CD4-positive, alpha-beta T cell treated with Interleukin-21 for 1 hour (primary cell): ENCODE measurements around the gene TFDP1.

Experiments used
- DNase-seq: peaks from one replicate; pipeline ENCODE4 v3.0.0-alpha.2; 2020

The TFDP1 gene, protein sequence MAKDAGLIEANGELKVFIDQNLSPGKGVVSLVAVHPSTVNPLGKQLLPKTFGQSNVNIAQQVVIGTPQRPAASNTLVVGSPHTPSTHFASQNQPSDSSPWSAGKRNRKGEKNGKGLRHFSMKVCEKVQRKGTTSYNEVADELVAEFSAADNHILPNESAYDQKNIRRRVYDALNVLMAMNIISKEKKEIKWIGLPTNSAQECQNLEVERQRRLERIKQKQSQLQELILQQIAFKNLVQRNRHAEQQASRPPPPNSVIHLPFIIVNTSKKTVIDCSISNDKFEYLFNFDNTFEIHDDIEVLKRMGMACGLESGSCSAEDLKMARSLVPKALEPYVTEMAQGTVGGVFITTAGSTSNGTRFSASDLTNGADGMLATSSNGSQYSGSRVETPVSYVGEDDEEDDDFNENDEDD

DNA sequence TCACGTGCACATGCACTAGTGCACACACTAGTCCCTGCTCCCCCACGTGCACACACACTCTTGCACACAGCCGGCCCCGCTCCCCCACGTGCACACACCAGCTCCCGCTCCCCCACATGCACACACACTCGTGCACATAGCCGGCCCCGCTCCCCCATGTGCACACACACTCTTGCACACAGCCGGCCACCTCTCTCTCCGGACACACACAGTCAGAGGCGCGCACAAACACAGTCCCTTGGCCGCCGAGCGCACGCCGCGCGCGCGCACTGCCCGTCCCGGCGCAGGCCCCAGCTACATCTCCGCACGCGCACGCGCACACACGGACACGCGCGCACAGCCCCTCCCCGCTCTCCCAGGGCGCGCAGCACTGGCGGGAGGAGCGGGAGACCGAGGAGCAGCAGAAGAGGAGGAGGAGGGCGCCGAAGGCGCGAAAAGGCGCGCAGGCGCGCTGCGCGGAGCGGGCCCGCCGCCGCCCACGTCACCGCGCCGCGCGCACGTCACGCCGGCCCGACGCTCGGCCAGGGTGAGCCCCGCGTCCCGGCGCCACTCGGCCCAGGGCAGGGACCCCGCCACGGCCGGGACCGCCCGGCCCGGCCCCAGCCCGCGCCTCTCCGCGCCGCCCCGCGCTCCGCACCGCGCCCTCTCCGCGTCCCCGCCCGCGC, at the start of gene TFDP1:
TFDP1 (plus strand) TSS at position 549 of the 665 bp plus-strand sequence. CDS start 1,085 bp downstream, outside the sequence.
- DNase-seq: peak; percentile 76

DNA sequence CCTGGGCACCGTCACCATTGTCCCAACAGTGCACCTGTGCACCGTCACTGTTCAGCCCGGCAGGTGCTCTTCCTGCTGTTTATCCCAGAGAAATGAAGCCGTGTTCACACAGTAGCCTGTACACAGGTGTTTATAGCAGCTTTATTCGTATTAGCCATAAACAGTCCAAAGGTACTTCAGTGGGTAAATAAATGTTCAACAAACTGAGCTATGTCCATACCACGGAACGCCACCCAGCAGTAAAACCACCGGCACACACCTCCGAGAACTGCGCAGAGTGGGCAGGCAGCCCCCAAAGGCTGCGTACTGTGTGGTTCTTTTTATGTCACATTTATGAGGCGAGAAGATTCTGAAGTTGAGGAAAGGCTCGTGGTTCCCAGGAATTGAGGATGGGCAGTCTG, 49.2 kb upstream of the TFDP1 start:
- DNase-seq: no peak

DNA sequence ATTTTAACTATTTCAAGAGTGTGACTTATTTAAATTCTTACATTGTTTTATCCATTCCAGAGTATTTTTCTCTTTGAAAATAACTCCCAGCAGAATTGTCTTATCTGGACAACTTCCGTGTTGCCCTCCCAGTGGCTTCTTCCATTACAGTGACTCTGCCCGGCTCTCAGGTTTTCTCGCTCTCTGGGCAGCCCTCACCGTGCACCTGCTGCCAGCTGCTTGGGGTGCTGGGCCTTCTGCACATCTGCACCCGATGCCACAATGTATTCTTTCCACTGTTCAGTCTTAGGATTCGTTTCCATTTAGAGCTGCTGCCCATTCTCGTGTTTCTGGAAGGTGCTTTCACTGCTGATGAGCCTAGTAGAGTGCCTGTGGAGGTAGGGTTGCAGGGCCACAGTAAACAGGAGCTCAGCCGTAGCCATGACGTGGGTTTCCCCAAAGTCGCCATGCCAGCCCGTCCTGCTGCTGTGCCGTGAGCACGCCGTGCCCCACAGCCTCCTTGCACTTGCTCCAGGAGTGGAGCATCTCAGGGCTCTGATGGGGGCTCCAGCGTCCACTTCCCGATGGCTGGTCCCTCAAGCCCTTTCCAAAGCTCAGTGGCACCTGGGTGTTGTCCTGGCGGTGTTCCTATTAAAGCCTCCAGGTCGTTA, 48.0 kb upstream of the TFDP1 start:
- no peak for DNase-seq

DNA sequence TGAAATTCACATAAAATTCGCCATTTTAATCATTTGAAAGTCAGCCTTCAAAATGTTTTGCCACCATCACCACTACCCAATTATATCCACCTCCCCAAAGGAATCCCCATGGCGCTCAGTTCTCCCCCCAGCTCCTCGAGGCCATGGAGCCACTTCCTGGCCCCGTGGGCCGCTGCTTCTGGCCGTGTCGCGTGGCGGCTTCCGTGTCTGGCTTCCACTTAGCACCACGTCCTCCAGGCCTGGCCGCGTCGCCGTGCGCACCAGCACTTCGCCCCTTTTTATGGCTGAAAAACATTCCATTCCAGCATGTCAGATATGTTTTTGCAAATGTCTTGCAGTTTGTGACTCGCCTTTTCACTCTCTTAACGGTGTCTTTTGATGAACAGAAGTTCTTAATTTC, 47.3 kb upstream of the TFDP1 start:
- DNase-seq: no peak

DNA sequence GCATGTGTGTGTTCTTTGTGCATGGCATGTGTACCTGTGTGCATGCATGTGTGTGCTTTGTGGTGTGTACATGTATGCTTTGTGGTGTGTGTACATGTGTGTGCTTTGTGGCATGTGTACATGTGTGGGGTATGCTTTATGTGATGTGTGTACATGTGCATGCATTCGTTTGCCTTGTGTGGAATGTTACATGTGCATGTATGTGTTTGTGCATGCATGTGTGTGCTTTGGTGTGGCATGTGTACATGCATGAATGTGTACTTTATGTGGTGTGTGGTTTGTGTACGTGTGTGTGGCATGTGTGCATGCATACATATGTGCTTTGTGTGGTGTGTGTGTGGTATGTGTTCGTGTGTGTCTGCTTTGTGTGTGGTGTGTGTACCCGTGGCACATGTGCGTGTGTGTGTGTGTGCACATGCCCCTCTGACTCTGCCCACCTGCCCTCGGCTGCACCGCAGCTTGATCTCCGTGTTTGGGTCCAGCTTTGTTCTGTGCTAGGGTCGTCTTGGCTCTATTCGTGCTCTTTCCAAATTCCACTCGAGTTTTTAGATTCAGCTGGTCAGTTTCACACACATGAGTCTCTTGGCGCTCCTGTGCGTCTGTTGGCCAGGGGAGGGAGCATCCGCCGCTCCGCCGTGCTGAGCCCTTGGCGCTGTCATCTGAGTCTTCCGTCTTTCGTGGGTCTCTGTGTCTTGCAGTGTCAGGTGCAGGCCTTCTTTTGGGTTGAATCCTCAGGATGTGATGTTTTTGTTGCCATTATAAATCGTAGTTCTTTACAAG, 46.5 kb upstream of the TFDP1 start:
- DNase-seq: no peak

DNA sequence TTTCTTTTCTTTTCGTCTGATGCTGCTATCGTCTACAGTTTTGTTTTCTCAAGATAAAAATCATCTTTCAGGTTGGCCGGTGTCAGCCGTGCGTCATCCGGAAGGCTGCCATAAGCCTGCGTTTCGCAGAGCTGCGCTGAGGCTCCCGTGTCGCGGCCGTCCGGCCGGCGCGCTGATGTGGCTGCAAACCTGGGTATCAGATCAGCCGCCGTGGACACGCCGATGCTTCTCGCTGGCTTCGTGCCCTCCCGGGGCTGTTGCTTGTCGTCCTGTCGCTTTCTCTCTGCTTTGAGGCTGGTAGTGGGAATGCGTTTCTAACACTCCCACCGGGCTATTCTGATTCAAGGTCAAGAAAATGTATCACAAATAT, 45.9 kb upstream of the TFDP1 start:
- DNase-seq: no peak

DNA sequence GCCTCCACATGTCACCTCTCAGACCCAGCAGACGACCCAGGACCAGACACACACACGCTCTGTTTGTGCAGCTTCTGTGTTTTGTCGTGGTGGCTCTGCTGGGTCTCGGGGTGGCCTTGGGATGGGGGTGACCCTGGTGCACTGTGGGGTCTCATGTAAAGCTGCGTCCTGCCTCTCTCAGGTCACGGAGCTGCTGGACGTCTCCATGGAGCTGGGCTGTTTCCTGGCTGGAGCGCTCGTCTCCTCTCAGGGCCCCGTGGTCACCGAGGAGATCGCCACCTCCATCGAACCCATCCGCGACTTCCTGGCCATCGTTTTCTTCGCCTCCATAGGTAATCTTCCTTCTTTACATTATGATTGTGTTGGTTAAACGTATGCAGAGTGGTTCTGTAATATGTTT, 45.4 kb upstream of the TFDP1 start:
- DNase-seq: no peak

DNA sequence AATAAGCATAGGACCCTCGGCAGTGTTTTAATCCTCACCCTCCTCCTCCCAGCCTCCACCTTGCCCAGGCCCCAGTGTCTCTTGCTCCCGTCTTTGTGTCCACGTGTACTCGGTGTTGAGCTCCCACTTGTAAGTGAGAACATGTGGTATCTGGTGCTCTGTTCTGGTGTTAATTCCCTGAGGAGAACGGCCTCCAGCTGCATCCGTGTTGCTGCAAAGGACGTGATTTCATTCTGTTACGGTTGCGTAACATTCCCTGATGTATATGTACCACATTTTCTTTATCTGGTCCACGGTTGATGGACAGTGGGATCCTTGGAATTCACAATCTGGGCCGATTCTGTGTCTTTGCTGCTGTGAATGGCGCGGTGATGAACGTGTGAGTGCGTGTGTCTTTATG, 44.7 kb upstream of the TFDP1 start:
- DNase-seq: no peak

DNA sequence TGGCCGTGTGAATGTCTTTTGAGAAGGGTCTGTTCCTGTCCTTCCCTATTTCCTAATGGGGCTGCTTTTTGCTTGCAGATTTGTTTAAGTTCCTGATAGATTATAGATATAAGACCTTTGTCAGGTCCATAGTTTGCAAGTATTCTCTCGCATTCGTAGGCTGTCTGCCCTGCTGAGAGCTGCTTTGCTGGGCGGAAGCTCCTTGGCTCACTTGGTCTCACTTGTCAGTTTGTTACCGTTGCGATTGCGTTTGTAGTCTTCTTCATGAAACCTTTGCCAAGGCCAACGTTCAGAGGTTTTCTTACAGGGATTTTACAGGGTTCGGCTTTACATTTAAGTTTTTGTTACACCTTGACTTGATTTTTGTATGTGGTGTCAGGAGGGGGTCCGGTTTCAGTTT, 44.0 kb upstream of the TFDP1 start:
- DNase-seq: no peak

DNA sequence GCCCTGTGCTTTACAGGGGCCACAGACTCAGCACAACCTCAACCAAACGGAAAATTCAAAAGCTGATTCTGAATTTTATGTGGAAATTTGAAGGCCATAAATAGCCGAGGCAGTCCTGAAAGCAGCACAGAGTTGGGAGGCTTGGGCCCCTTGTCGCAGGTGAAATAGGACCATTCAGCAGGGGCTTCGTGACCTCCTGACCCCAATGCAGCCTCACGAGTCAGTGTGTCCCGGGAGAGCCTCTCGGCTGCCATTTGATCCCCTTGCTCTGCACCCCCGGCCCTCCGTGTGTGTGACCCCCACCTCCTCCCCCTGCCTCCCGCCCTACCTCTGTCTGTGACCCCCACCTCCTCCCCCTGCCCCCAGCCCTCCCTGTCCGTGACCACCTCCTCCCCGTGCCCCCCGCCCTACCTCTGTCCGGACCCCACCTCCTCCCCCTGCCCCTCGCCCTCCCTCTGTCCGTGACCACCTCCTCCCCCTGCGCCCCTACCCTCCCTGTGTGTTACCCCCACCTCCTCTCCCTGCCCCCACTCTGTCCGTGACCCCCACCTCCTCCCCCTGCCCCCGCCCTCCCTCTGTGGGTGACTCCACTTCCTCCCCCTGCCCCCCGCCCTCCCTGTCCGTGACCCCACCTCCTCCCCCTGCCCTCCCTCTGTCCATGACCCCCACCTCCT, 41.7 kb upstream of the TFDP1 start:
- DNase-seq: no peak

DNA sequence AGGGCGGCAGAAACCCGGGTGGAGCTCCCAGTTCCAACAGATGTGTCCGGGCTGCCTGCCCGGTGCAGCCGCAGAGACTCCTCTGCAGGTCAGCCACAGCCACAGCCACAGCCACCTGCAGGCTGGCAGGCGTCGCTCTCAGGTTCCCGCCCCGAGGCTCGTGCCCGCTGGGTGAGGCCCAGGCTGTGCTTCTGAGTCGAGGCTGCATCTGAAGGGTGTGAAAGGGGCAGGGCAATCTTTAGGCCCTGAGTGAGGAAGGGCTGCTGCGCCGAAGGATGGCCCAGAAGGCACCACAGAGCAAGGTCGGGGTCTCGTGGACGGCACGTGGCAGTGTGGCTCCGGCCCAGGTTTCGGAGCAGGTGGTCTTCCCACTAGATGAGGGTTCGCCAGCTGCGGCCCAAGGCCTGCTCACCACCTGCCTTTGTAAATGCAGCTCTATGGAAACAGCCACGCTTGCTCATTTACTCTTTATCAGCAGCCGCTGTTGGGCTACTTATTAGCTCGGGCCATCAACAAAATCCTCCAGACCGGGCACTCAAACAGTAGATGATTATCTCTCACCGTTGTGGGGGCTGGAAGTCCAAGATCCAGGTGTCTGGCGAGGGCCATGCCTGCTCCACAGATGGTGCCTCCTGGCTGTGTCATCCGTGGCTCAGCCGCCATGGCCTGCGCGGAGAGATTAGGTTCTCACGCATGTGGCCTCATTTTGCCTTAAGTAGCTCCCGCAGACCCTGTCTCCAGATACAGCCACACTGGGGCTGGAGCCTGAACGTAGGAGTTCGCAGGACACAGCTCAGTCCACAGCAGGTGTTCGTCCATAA, 40.3 kb upstream of the TFDP1 start:
- no peak for DNase-seq

DNA sequence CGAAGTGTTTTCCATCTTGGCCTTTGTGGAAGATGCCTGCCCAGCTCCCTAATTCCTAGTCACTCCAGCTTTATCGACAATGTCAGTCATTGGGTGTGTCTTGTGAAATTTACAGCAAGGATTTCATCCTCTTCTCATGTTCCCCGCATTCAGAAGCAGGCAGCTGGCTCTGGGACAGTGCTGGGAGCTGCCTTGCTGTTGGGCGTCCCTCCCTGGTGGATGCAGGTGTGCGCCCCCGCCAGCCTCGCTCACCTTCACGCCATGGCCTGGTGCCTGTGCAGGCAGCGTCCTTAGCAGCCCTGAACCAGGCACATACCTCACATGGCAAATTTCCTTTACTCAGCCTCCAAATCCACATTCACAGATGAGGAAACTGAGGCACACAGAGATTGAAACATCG, 39.7 kb upstream of the TFDP1 start:
- DNase-seq: no peak

DNA sequence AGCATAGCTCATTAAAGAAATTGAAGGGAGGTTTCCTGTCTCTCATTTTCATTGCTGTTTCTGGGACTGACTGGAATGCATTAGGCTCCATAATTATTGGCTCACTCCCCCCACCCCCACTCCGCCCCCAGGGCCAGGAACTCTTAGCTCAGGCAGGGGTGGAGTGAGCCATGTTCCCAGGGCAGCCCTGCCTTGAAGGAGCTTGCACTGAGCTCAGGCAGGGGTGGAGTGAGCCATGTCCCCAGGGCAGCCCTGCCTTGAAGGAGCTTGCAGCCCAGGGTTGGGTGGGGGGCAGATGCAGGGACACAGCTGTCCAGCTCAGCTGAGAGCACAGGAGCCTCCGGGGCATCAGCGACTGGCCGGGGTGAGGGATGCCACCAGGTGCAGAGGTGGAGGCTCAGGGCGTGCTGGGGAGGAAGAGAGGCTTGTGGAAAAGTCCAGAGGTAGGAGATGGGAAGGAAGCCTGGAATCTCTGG, 39.1 kb upstream of the TFDP1 start:
- DNase-seq: no peak

DNA sequence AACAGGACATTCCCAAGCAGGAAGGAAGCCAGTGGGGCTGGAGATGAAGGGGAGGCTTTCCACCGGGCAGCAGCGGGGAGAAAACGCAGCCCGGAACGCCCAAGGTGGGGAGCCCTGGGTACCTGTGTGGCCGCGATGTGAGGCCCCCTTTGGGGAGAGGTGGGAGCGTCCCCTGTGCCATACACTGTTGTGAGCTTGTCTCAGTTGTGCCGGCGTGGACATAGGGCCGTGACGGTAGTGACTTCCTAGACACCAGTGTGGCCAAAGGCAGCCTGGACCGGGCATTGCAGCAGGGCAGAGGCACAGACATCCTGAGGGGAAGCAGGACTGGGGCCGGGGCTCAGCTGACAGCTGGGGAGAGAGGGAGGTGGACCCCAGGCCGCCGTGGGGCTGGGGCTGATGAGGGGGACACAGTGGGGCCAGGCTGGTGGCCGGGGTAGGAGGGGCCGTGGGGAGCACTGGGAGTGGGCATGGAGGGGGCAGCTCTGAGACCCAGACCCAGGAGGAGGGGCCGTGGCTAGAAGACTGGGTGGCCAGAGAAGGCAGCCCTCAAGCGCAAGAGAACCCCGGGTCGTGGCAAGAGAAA, 38.5 kb upstream of the TFDP1 start:
- no peak for DNase-seq

DNA sequence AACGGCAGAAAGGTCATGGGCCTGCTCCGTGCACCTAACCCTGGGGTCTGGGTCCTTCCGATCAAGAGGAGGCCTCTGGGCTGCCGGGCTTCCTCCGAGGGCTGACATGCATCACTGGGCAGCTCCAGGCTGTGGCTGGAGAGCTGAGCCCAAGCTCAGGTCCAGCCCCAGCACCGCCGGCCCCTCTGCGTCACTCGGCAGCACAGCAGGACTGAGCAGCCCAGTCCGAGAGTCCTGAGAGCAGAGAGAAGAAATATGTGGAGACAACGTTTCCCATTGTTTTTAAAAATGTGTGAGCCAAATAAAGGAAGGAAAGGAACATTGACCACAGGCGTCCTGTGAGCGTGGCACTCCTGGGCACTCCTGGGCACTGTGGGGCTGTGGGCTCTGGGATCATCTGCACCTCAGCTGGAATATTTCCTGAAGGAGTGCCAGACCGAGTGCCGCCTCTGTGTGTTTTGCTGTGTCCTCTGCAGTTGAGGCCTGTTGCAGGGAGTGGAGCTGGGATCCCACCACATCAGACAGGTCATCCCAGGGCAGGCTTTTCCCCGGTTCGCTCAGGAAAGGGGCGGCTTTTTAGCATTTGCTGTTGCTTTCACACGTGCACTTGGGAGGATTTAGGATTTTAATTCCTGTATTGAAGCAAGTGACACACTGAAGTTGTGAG, 37.8 kb upstream of the TFDP1 start:
- no peak for DNase-seq

DNA sequence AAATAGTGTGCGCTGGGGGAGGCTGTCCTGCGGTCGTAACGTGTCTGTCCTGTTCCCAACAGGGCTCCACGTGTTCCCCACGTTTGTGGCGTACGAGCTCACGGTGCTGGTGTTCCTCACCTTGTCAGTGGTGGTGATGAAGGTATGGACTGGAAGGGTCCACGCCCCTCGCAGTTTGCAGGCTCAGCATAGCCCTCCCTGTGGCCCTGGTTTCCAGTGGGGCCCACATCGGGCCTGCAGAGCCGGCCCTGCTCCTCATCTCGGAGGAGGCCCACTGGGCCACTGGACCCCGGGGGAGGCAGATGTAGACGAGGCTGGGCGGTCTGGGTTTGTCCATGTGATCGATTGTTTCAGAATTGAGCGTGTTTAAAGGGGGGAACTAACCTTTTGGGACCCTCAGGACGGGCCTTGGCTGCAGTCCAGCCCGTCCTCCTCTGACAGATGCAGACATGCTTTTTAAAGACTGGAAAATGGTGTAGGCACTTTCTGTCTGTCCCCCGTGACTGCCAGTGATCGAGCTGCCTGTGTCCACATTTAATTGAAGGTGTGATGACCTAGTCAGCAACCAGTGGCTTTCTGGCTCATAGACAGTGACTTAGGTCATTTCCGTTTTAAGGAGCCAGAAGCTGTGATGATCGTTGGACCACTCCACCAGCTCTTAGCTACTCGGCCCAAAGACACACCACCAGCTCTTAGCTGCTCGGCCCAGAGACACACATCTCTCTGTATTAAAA, 37.1 kb upstream of the TFDP1 start:
- no peak for DNase-seq

DNA sequence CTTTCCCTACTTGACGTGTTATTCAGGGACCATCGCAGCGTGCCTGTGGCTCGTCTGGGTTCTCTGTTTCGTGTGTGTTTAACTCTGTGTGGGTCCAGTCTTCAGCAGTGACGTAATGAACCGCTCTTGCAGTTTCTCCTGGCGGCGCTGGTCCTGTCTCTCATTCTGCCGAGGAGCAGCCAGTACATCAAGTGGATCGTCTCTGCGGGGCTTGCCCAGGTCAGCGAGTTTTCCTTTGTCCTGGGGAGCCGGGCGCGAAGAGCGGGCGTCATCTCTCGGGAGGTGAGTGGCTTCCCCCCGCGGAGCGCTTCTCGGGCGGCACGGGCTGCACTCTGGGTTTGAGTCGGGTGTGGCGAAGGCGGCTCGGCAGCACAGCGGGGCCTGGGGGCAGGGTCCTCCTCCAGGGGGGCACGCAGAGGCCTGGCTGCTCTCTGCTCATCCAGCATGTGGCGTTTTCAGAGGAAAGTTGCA, 36.3 kb upstream of the TFDP1 start:
- no peak for DNase-seq

DNA sequence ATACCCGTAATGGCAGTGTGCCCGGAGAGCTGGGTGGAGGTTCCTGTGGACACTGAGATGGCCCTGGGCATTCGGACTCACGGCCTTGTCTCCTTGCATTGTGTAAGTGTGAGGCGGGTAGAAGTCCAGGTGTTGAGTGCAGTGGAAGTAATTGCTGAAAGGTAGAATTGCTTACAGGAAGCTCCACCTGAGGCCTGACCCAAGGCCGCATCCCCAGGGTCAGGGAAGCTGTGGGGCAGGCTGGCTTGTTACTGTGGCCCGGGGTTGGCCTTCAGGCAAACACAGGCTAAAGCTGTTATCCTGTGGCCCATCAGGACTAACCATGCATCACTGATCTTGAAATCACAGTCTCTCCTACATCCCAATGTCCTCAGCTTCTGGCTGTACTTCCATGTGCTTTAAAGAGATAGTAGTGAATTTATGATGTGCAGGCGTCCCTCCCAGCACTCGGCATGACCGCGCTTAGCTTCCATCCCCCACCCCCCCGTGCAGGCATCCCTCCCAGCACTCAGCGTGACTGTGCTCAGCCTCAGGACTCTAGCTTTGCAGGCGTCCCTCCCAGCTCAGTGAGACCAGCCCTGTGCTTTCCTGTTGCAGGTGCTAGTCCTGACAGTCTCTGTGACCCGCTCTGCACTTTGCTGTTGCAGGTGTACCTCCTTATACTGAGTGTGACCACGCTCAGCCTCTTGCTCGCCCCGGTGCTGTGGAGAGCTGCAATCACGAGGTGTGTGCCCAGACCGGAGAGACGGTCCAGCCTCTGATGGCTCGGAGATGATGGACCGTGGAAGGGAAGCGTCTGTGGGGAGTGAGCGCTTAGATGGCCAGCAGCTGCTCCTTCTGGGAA, 35.6 kb upstream of the TFDP1 start:
- DNase-seq: no peak

DNA sequence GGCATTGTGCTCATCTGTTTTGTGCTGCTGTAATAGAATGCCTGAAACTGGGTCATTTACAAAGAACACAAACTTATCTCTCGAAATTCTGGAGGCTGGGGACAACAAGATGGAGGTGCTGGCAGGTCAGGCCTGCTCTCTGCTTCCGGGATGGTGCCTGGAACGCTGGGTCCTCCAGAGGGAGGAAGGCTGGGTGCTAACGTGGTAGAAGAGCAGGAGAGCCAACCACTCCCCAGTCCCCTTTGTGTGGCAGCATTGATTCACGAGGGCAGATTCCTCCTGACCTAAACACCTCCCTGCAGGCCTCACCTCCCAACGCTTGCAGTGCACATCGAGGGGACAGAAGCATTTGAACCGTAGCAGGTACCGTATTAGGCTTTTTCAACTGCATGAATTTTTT, 34.1 kb upstream of the TFDP1 start:
- no peak for DNase-seq
